ENCODE data around the gene SPATA6. TPM values are rescaled to one million over a fixed set of nuclear protein-coding genes. Genes with fewer than 3 reads are reported as not detected.

Gene SPATA6
- total and polyA plus RNA-seq, 4 donors: 1.1 to 5.5 (median 2.4) TPM

- Histone ChIP-seq H3K9me3 (ENCODE audit: control insufficient read depth in 4 of 4, low read length in 3 of 4) (peaks cover 0 to 8% (median 5%) of the 10 kb centered on the region in 4 donors), H3K27me3 (ENCODE audit: control insufficient read depth in 4 of 4, insufficient read depth in 4 of 4, low read length in 3 of 4) (no peaks in the 10 kb centered on the region), H3K4me1 (ENCODE audit: control insufficient read depth in 4 of 4, insufficient read depth in 4 of 4, low read length in 3 of 4) (no peaks in the 10 kb centered on the region), H3K9ac (ENCODE audit: low read depth in 1 of 2, low read length in 2 of 2) (no peak overlapping the region), H3K36me3 (ENCODE audit: control insufficient read depth in 4 of 4, insufficient read depth in 3 of 4, low read depth in 1 of 4, low read length in 3 of 4) (no peaks in the 10 kb centered on the region), H3K27ac (ENCODE audit: low read depth in 1 of 2, low read length in 2 of 2) (no peak overlapping the region), H3K4me3 (ENCODE audit: low read depth in 1 of 3, low read length in 3 of 3) (no peak overlapping the region)
- no peak for DNase-seq (ENCODE audit: low spot score)
- TF ChIP-seq NR2F2 (IDR thresholded peaks at IDR 0.05) (no peak), RXRA (IDR thresholded peaks at IDR 0.05) (no peak), GABPA (IDR thresholded peaks at IDR 0.05 in 1 of 2, conservative IDR thresholded peaks at IDR 0.05 in 1 of 2) (no peak), CTCF (IDR thresholded peaks at IDR 0.05; ENCODE audit: low read depth, low read length, missing input control) (no peak)
- 91% methylated on average over 3 of the region's 3 CpGs for WGBS
These were observed 130.8 kb downstream of the SPATA6 start for GRCh38 chr1:48341221-48341620.

- Histone ChIP-seq H3K36me3 (ENCODE audit: control insufficient read depth in 4 of 4, insufficient read depth in 3 of 4, low read depth in 1 of 4, low read length in 3 of 4) (no peaks in the 10 kb centered on the region), H3K27ac (ENCODE audit: low read depth in 1 of 2, low read length in 2 of 2) (no peak overlapping the region), H3K9ac (ENCODE audit: low read depth in 1 of 2, low read length in 2 of 2) (no peak overlapping the region), H3K4me1 (ENCODE audit: control insufficient read depth in 4 of 4, insufficient read depth in 4 of 4, low read length in 3 of 4) (no peaks in the 10 kb centered on the region), H3K4me3 (ENCODE audit: low read depth in 1 of 3, low read length in 3 of 3) (no peak overlapping the region), H3K9me3 (ENCODE audit: control insufficient read depth in 4 of 4, low read length in 3 of 4) (peaks cover 0 to 5% (median 0%) of the 10 kb centered on the region in 4 donors), H3K27me3 (ENCODE audit: control insufficient read depth in 4 of 4, insufficient read depth in 4 of 4, low read length in 3 of 4) (no peaks in the 10 kb centered on the region)
- 75% methylated on average over 4 of the region's 4 CpGs for WGBS
- TF ChIP-seq FOXA2 (IDR thresholded peaks at IDR 0.05) (no peak), TAF1 (conservative IDR thresholded peaks at IDR 0.05) (no peak), ZBTB33 (IDR thresholded peaks at IDR 0.05) (no peak), RXRA (IDR thresholded peaks at IDR 0.05) (no peak), HNF4A (conservative IDR thresholded peaks at IDR 0.05) (no peak), YY1 (IDR thresholded peaks at IDR 0.05) (no peak), CTCF (IDR thresholded peaks at IDR 0.05; ENCODE audit: low read depth, low read length, missing input control) (no peak), REST (IDR thresholded peaks at IDR 0.05) (no peak), MAX (IDR thresholded peaks at IDR 0.05) (no peak), NR2F2 (IDR thresholded peaks at IDR 0.05) (no peak), SP1 (IDR thresholded peaks at IDR 0.05) (no peak), EGR1 (IDR thresholded peaks at IDR 0.05; ENCODE audit: low read depth in 2 of 2) (no peak), ATF3 (IDR thresholded peaks at IDR 0.05) (no peak), FOXA1 (IDR thresholded peaks at IDR 0.05) (no peak), GABPA (IDR thresholded peaks at IDR 0.05 in 1 of 2, conservative IDR thresholded peaks at IDR 0.05 in 1 of 2) (no peak), JUND (IDR thresholded peaks at IDR 0.05) (no peak), RAD21 (IDR thresholded peaks at IDR 0.05) (no peak), HNF4G (IDR thresholded peaks at IDR 0.05) (no peak)
- DNase-seq (ENCODE audit: low spot score): no peak
These were observed 133.7 kb downstream of the SPATA6 start for GRCh38 chr1:48338257-48338656.

Measured in liver (tissue), 9 donors.